GM12878 (cell line): ENCODE data around the gene TEAD4. TPM values are rescaled to one million over a fixed set of nuclear protein-coding genes. Genes with fewer than 3 reads are reported as not detected.

Source experiments
- ATAC-seq: fragments of 200-7000 bp; cut with Tn5 transposase; 3 replicates; pipeline ENCODE4 v1.9.1; 2020; ENCODE audit warnings: mild to moderate bottlenecking, moderate library complexity
- BruUV-seq: library from RNA; stranded (reverse); fragments of 400-500 nt; replicated peaks from 2 replicates; lab custom pipeline; 2021; lab: Mats Ljungman, UMichigan
- CTCF ChIA-PET: fragments of 300-600 bp; sonication (Branson Sonifier 250); formaldehyde crosslinking; extraction: SDS; loops from one replicate; lab custom pipeline; 2021; ENCODE audit warnings: inconsistent platforms; lab: Yijun Ruan, JAX
- POLR2A ChIA-PET: fragments of 350-600 bp; formaldehyde crosslinking; extraction: SDS; loops from one replicate; lab custom pipeline; 2021; ENCODE audit warnings: inconsistent platforms; lab: Charles Lee
- RAD21 ChIA-PET: fragments of 300-600 bp; sonication (Branson Sonifier 250); formaldehyde crosslinking; loops from one replicate; lab custom pipeline; 2023; ENCODE audit warnings: antibody characterized with exemption; ENCODE audit not compliant: unreplicated experiment; lab: Charles Lee
- SMC1A ChIA-PET: fragments of 300-600 bp; sonication (Branson Sonifier 250); formaldehyde crosslinking; loops from one replicate; lab custom pipeline; 2023; ENCODE audit not compliant: unreplicated experiment, uncharacterized antibody; lab: Charles Lee
- DNase-seq: peaks from one replicate; pipeline ENCODE4 v3.0.0-alpha.2; 2011; ENCODE audit warnings: low read depth, low spot score
- FAIRE-seq: peaks from 3 replicates; lab custom pipeline; 2011; peaks lifted over from hg19 to GRCh38; lab: Jason Lieb, UNC
- H2AFZ ChIP-seq: 2 replicates; pipeline ENCODE4 v1.6.0; 2011; ENCODE audit warnings: low read depth, low read length, control low read depth; ENCODE audit not compliant: control insufficient read depth
- H3K27ac ChIP-seq: 2 replicates; pipeline ENCODE4 v1.5.1; 2011; ENCODE audit warnings: control low read depth; ENCODE audit not compliant: control insufficient read depth, insufficient read depth
- H3K27me3 ChIP-seq, 2 experiments: replicated peaks in 1 of 2; 2 replicates each; pipeline versions ENCODE4 v1.6.0 to v1.6.1; 2011; ENCODE audit warnings: low read length in 1 of 2; ENCODE audit not compliant: control insufficient read depth in 2 of 2, insufficient read depth in 2 of 2
- H3K36me3 ChIP-seq, 2 experiments: 2 replicates each; pipeline ENCODE4 v1.5.1; 2011; ENCODE audit warnings: low read length in 1 of 2; ENCODE audit not compliant: control insufficient read depth in 2 of 2, insufficient read depth in 2 of 2
- H3K4me1 ChIP-seq: 2 replicates; pipeline ENCODE4 v1.6.1; 2011; ENCODE audit warnings: mild to moderate bottlenecking, low read length, moderate library complexity, mixed read lengths; ENCODE audit not compliant: control insufficient read depth, insufficient read depth
- H3K4me2 ChIP-seq: 2 replicates; pipeline ENCODE4 v1.6.0; 2011; ENCODE audit warnings: control low read depth; ENCODE audit not compliant: control insufficient read depth, insufficient read depth
- H3K4me3 ChIP-seq: fragments of 200-600 bp; sonication (generic); 2 replicates; pipeline ENCODE4 v1.5.1; 2016
- H3K79me2 ChIP-seq: 2 replicates; pipeline ENCODE4 v1.6.0; 2011; ENCODE audit warnings: low read length; ENCODE audit not compliant: control insufficient read depth, insufficient read depth
- H3K9ac ChIP-seq: 2 replicates; pipeline ENCODE4 v1.8.0; 2011; ENCODE audit warnings: low read length, control low read depth, mixed read lengths; ENCODE audit not compliant: control insufficient read depth, insufficient read depth
- H3K9me3 ChIP-seq: replicated peaks from 3 replicates; pipeline ENCODE4 v1.5.1; 2011; ENCODE audit warnings: mild to moderate bottlenecking, low read length; ENCODE audit not compliant: control insufficient read depth, insufficient read depth
- H4K20me1 ChIP-seq: 2 replicates; pipeline ENCODE4 v1.6.0; 2011; ENCODE audit not compliant: control insufficient read depth, insufficient read depth
- ATF3 ChIP-seq: IDR thresholded peaks from 2 replicates; pipeline ENCODE4 v1.6.1; 2011; ENCODE audit warnings: low read depth, mild to moderate bottlenecking, low read length, moderate library complexity, borderline replicate concordance; ENCODE audit errors: extremely low read depth
- BCLAF1 ChIP-seq: fragments of 450-650 bp; IDR thresholded peaks from 2 replicates; pipeline ENCODE4 v1.6.1; 2017; ENCODE audit warnings: antibody characterized with exemption, mild to moderate bottlenecking, moderate library complexity
- ELK1 ChIP-seq: IDR thresholded peaks from 2 replicates; pipeline ENCODE4 v1.6.1; 2012; ENCODE audit warnings: low read depth, low read length, improper control_type of control experiment
- EP300 ChIP-seq, 2 experiments: fragments of 150-350 bp in 1 of 2; IDR thresholded peaks; 2 replicates each; pipeline ENCODE4 v1.6.1; 2011 to 2012; ENCODE audit warnings: low read depth in 2 of 2, low read length in 2 of 2, borderline replicate concordance in 1 of 2, improper control_type of control experiment in 1 of 2, inconsistent platforms in 1 of 2; ENCODE audit not compliant: control insufficient read depth in 1 of 2
- JUND ChIP-seq: IDR thresholded peaks from 2 replicates; pipeline ENCODE4 v1.6.1; 2012; ENCODE audit warnings: low read depth, mild to moderate bottlenecking, low read length, improper control_type of control experiment, moderate library complexity
- KAT2A ChIP-seq: conservative IDR thresholded peaks from 2 replicates; pipeline ENCODE4 v1.6.1; 2011; ENCODE audit warnings: low read depth, low read length; ENCODE audit not compliant: control insufficient read depth
- KDM1A ChIP-seq: fragments of 200-600 bp; sonication (generic); IDR thresholded peaks from 2 replicates; pipeline ENCODE4 v1.6.1; 2016; ENCODE audit warnings: borderline replicate concordance
- MLLT1 ChIP-seq: fragments of 450-650 bp; IDR thresholded peaks from 2 replicates; pipeline ENCODE4 v1.6.1; 2016; ENCODE audit warnings: mild to moderate bottlenecking
- NFYB ChIP-seq: IDR thresholded peaks from 2 replicates; pipeline ENCODE4 v1.6.1; 2011; ENCODE audit warnings: low read depth, mild to moderate bottlenecking, low read length, improper control_type of control experiment, moderate library complexity; ENCODE audit not compliant: insufficient read depth
- NR2F1 ChIP-seq: fragments of 450-650 bp; conservative IDR thresholded peaks from 2 replicates; pipeline ENCODE4 v1.6.1; 2017; ENCODE audit warnings: mild to moderate bottlenecking
- PAX8 ChIP-seq: fragments of 450-650 bp; IDR thresholded peaks from 2 replicates; pipeline ENCODE4 v1.6.1; 2017; ENCODE audit warnings: mild to moderate bottlenecking, moderate library complexity
- RUNX3 ChIP-seq: IDR thresholded peaks from 2 replicates; pipeline ENCODE4 v1.6.1; 2012; ENCODE audit warnings: low read length, inconsistent platforms
- SREBF1 ChIP-seq: IDR thresholded peaks from 2 replicates; pipeline ENCODE4 v1.6.1; 2012; ENCODE audit warnings: mild to moderate bottlenecking, low read length
- WGBS: methylation state at CpG from one replicate; pipeline ENCODE4 v1.1.6; 2016; ENCODE audit warnings: low lambda C conversion rate; ENCODE audit not compliant: insufficient replicate concordance, insufficient coverage; ENCODE audit errors: missing lambda C conversion rate; 5-methylcytosine and 5-hydroxymethylcytosine counted together
- in situ Hi-C: fragments of 300-500 bp; cut with MboI; formaldehyde crosslinking; loops from 9 replicates; pipeline ENCODE4 v1.14.3; 2018; ENCODE audit warnings: mixed read lengths
- intact Hi-C: fragments of 100-400 bp; cut with micrococcal nuclease; formaldehyde crosslinking; loops from one replicate; pipeline ENCODE4 v1.14.2; 2022; ENCODE audit not compliant: unreplicated experiment
- polyA plus RNA-seq, 11 experiments: library from polyadenylated mRNA; depleted of rRNA in 4 of 11; unstranded in 6 of 11; stranded (reverse) in 5 of 11; fragments of >200 nt; fragmentation: Nextera tagmentation in 4 of 11; fragmentation: Illumina TruSeq in 1 of 11; extraction: Ambion mirVana in 4 of 11; extraction: Trizol in 1 of 11; gene quantifications; 1 replicate in 1 of 11; 2 replicates in 10 of 11; pipeline versions ENCODE4 v1.2.1 to v1.2.3, GENCODE V29; 2011 to 2016; ENCODE audit warnings: inconsistent platforms in 2 of 11, missing spikeins in 2 of 11, low read depth in 1 of 11
- total RNA-seq, 4 experiments: library from RNA; depleted of rRNA in 3 of 4; stranded (reverse); fragments of >200 nt in 3 of 4; fragmentation: Illumina TruSeq in 1 of 4; extraction: Trizol in 1 of 4; gene quantifications; 2 replicates each; pipeline versions ENCODE4 v1.2.1 to v1.2.3, GENCODE V29; 2013 to 2021

Gene TEAD4
- total and polyA plus RNA-seq, 10 of the 15 experiments (the other 5 are each of a cell fraction or from before 2014, with no cell fraction given), result 0.04 to 0.68 (median 0.31) TPM; not detected in 4

- H3K36me3 ChIP-seq, result no peaks in the 10 kb centered on the region
- no peaks in the 10 kb centered on the region for H3K9me3 ChIP-seq
- H3K9ac ChIP-seq, result no peak overlapping the region
- H3K4me2 ChIP-seq, result no peak overlapping the region
- no peaks in the 10 kb centered on the region for H4K20me1 ChIP-seq
- intact Hi-C loops (no loop called here), in situ Hi-C loops (no loop called here)
- H3K4me3 ChIP-seq, result no peak overlapping the region
- BruUV-seq, result no TSS peak
- H3K4me1 ChIP-seq, result no peaks in the 10 kb centered on the region
- H3K27ac ChIP-seq, result no peak overlapping the region
- FAIRE-seq (no peak), ATAC-seq (no peak), DNase-seq (no peak)
- SMC1A ChIA-PET, result no interaction called here
- H3K27me3 ChIP-seq, result peaks cover 0 to 4% of the 10 kb centered on the region in 2 experiments; a peak in 2 of 4 replicates
- RAD21 ChIA-PET, result no interaction called here
- H3K79me2 ChIP-seq, result no peaks in the 10 kb centered on the region
- CTCF ChIA-PET, result no interaction called here
- WGBS, result 0% methylated on average over 2 of the region's 2 CpGs
- POLR2A ChIA-PET, result no interaction called here
- H2AFZ ChIP-seq, result no peak overlapping the region
- TF ChIP-seq ATF3, result no peak
- no peak for TF ChIP-seq RUNX3
- TF ChIP-seq JUND, result no peak
- no peak for TF ChIP-seq ELK1
- TF ChIP-seq MLLT1, result no peak
- no peak for TF ChIP-seq PAX8
- no peak for TF ChIP-seq KAT2A
- no peak for TF ChIP-seq KDM1A
- TF ChIP-seq NR2F1, result no peak
- no peak for TF ChIP-seq EP300 (IDR thresholded peaks at IDR 0.05; ENCODE audit: borderline replicate concordance in 1 of 2, control insufficient read depth in 1 of 2, low read depth in 2 of 2, low read length in 2 of 2)
- no peak for TF ChIP-seq NFYB
- no peak for TF ChIP-seq SREBF1
- no peak for TF ChIP-seq BCLAF1
Observed at GRCh38 chr12:3065300-3065699, 106.1 kb downstream of the TEAD4 start.
